CD8-positive, alpha-beta memory T cell (primary cell): ENCODE data around the gene ZBTB18. TPM values are rescaled to one million over a fixed set of nuclear protein-coding genes. Genes with fewer than 3 reads are reported as not detected.
A peak's percentile ranks its signal among the peaks of the same experiment; 100 is the strongest.

Experiments used
- CTCF ChIA-PET: fragments of 350-600 bp; sonication (Branson Sonifier 250); formaldehyde crosslinking; loops from one replicate; lab custom pipeline; 2021; ENCODE audit warnings: antibody characterized with exemption; lab: Charles Lee
- POLR2A ChIA-PET: fragments of 350-600 bp; sonication (Branson Sonifier 250); formaldehyde crosslinking; loops from one replicate; lab custom pipeline; 2021; ENCODE audit warnings: antibody characterized with exemption; lab: Charles Lee
- DNase-seq, 5 donors: peaks; one replicate each; pipeline versions ENCODE4 v3.0.0 to v3.0.0-alpha.2; 2020 to 2022; ENCODE audit warnings: mixed read lengths in 1 of 5
- H3K27ac ChIP-seq: one replicate; pipeline ENCODE4 v1.7.0; 2013; ENCODE audit warnings: low read depth, mild to moderate bottlenecking, low read length, moderate library complexity
- H3K27me3 ChIP-seq: 2 replicates; pipeline ENCODE4 v1.7.0; 2013; ENCODE audit warnings: low read length, mild to moderate bottlenecking; ENCODE audit not compliant: insufficient read depth, poor library complexity, severe bottlenecking
- H3K36me3 ChIP-seq: 2 replicates; pipeline ENCODE4 v1.7.0; 2013; ENCODE audit warnings: mild to moderate bottlenecking, low read length, moderate library complexity; ENCODE audit not compliant: insufficient read depth
- H3K4me1 ChIP-seq: 2 replicates; pipeline ENCODE4 v1.7.0; 2013; ENCODE audit warnings: mild to moderate bottlenecking, low read length, moderate library complexity; ENCODE audit not compliant: insufficient read depth
- H3K4me3 ChIP-seq: 2 replicates; pipeline ENCODE4 v1.7.0; 2013; ENCODE audit warnings: mild to moderate bottlenecking, low read length
- H3K9me3 ChIP-seq: 2 replicates; pipeline ENCODE4 v1.7.0; 2013; ENCODE audit warnings: mild to moderate bottlenecking, low read length
- H3K27ac Mint-ChIP-seq, 8 donors: one replicate each; pipeline ENCODE4 v1.8.0; 2020 to 2021; ENCODE audit warnings: mixed read lengths in 8 of 8, mild to moderate bottlenecking in 6 of 8, inconsistent platforms in 3 of 8, moderate library complexity in 3 of 8
- H3K27me3 Mint-ChIP-seq, 2 donors: one replicate each; pipeline ENCODE4 v1.8.0; 2020 to 2021; ENCODE audit warnings: mixed read lengths in 2 of 2, mild to moderate bottlenecking in 1 of 2, moderate library complexity in 1 of 2
- H3K36me3 Mint-ChIP-seq, 3 donors: one replicate each; pipeline ENCODE4 v1.8.0; 2020 to 2021; ENCODE audit warnings: mixed read lengths in 3 of 3, inconsistent platforms in 1 of 3, mild to moderate bottlenecking in 1 of 3
- H3K4me1 Mint-ChIP-seq, 3 donors: one replicate each; pipeline ENCODE4 v1.8.0; 2020 to 2021; ENCODE audit warnings: mixed read lengths in 3 of 3, inconsistent platforms in 1 of 3, mild to moderate bottlenecking in 1 of 3
- H3K4me3 Mint-ChIP-seq, 7 donors: one replicate each; pipeline ENCODE4 v1.8.0; 2020 to 2021; ENCODE audit warnings: mixed read lengths in 7 of 7, mild to moderate bottlenecking in 6 of 7, moderate library complexity in 4 of 7, inconsistent platforms in 2 of 7
- H3K9me3 Mint-ChIP-seq, 5 donors: one replicate each; pipeline ENCODE4 v1.8.0; 2020 to 2022; ENCODE audit warnings: mixed read lengths in 5 of 5, mild to moderate bottlenecking in 3 of 5, moderate library complexity in 2 of 5, inconsistent platforms in 1 of 5
- polyA plus RNA-seq: library from polyadenylated mRNA; unstranded; fragments of 300-500 nt; fragmentation: Illumina TruSeq; gene quantifications from one replicate; pipeline ENCODE4 v1.2.3, GENCODE V29; 2021
- total RNA-seq, 2 experiments: library from RNA; stranded (reverse); gene quantifications; one replicate each; pipeline ENCODE4 v1.2.3, GENCODE V29; 2021

The ZBTB18 gene
- total and polyA plus RNA-seq, 3 experiments from 2014 or later: 1.5 to 9.9 (median 9.1) TPM

- no peaks in the 10 kb centered on the region for H3K36me3 ChIP-seq
- H3K27me3 ChIP-seq: no peaks in the 10 kb centered on the region
- no peak for DNase-seq
- no peak overlapping the region for H3K4me3 Mint-ChIP-seq
- H3K36me3 Mint-ChIP-seq: peaks cover 0 to 2% (median 0%) of the 10 kb centered on the region in 3 donors
- H3K4me3 ChIP-seq: no peak overlapping the region
- H3K27ac Mint-ChIP-seq: no peak overlapping the region
- H3K4me1 Mint-ChIP-seq: no peaks in the 10 kb centered on the region
- POLR2A ChIA-PET: interaction anchor here (0.9 kb wide), 1 partner anchor 9 kb away, joined by 3 read pairs; no protein-coding TSS in a partner anchor
- H3K4me1 ChIP-seq: no peaks in the 10 kb centered on the region
- CTCF ChIA-PET: interaction anchor here (0.8 to 1.2 kb wide), 2 partner anchors 12 to 17 kb away, joined by 3 read pairs; no protein-coding TSS in a partner anchor
- no peak overlapping the region for H3K27ac ChIP-seq
- H3K27me3 Mint-ChIP-seq: peaks cover 3 to 6% of the 10 kb centered on the region in 2 donors
- no peaks in the 10 kb centered on the region for H3K9me3 Mint-ChIP-seq
- H3K9me3 ChIP-seq: no peaks in the 10 kb centered on the region
Observed at GRCh38 chr1:244065960-244066388, 14.9 kb downstream of the ZBTB18 start.

DNA sequence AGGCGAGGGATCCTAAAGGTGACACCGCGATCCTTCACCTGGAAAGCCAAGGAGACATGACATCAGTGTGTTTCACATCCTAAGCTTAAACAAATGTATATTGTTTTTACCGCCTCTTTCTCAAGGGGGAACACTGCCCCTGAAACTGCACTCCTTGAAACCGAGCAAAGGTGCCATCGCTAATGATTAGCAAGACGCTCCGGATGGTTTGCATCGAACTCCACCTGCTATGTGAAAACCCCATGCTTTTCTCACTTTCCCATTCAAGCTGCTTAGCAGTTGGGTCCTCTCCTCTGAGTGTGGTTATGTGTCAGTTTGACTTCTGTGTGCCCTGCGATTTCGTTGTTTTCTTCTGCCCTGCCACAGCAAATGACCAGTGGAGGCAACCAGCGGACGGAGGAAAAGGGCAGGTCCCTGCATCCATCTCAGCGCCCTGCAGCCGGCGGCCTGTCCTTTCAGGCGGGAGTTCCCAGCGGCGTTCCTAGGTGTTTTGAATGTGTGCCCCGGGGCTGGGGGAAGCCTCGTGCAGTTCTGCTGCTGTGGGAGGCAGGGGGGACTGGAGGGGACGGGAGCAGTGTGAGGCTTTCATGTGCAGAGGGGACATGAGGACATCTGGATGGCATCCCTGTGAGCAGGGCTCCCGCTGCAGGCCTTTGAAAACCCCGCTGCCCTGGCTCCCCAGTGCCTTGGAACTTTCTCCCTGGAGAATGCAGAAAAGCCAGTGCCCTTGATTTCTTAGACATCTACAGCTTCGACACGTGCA lies 16.1 kb downstream of the ZBTB18 start:
- Mint-ChIP-seq H3K9me3 (no peaks in the 10 kb centered on the region), H3K4me1 (no peaks in the 10 kb centered on the region), H3K27ac (no peak overlapping the region), H3K36me3 (peaks cover 0 to 2% (median 0%) of the 10 kb centered on the region in 3 donors), H3K27me3 (peaks cover 3 to 6% of the 10 kb centered on the region in 2 donors), H3K4me3 (no peak overlapping the region)
- Histone ChIP-seq H3K27ac (no peak overlapping the region), H3K4me1 (no peaks in the 10 kb centered on the region), H3K9me3 (no peaks in the 10 kb centered on the region), H3K27me3 (no peaks in the 10 kb centered on the region), H3K36me3 (no peaks in the 10 kb centered on the region), H3K4me3 (no peak overlapping the region)
- ChIA-PET CTCF (no interaction called here), POLR2A (no interaction called here)
- DNase-seq: no peak

DNA sequence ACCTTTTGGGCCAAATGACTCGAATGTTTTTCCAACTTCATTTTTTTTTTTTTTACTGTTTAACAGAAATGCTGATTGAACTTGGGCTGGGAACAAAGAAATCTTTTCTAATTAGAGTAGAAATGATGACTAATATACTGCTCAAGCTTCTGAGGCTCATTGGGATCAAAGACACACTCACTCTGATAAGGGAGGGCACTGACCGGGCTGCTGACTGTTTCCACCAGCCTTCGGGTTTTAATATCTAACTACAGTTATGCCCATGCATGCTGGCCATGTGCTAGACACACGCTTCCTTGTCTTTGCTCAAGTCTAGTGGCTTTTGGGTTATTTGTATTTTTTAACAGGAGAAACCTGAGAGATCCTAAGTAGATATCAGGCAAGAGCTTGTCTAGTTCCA lies 16.8 kb downstream of the ZBTB18 start:
- H3K27ac Mint-ChIP-seq: no peak overlapping the region
- POLR2A ChIA-PET: interaction anchor here (1.0 kb wide), 1 partner anchor 8 kb away, joined by 6 read pairs; no protein-coding TSS in a partner anchor

GRCh38 chr1:244068567-244068966 lies 17.5 kb downstream of the ZBTB18 start:
- Mint-ChIP-seq H3K27ac (no peak overlapping the region), H3K27me3 (peaks cover 3 to 6% of the 10 kb centered on the region in 2 donors), H3K9me3 (no peaks in the 10 kb centered on the region), H3K36me3 (peaks cover 0 to 2% (median 0%) of the 10 kb centered on the region in 3 donors), H3K4me1 (peaks cover under 1 to 4% (median 4%) of the 10 kb centered on the region in 3 donors), H3K4me3 (no peak overlapping the region)
- ChIA-PET POLR2A (interaction anchor here (1.0 kb wide), 1 partner anchor 9 kb away, joined by 6 read pairs; no protein-coding TSS in a partner anchor), CTCF (no interaction called here)
- DNase-seq: no peak
- H3K36me3 ChIP-seq: no peaks in the 10 kb centered on the region
- H3K27ac ChIP-seq: no peak overlapping the region
- H3K27me3 ChIP-seq: no peaks in the 10 kb centered on the region
- H3K4me1 ChIP-seq: peaks cover under 1% of the 10 kb centered on the region
- H3K9me3 ChIP-seq: no peaks in the 10 kb centered on the region
- H3K4me3 ChIP-seq: no peak overlapping the region

More for the DNA sequence above, 16.8 kb downstream of the ZBTB18 start:
- no peak overlapping the region for H3K4me3 ChIP-seq
- H3K4me1 ChIP-seq: no peaks in the 10 kb centered on the region
- peaks cover 0 to 4% (median 3%) of the 10 kb centered on the region in 3 donors for H3K4me1 Mint-ChIP-seq
- no peaks in the 10 kb centered on the region for H3K27me3 ChIP-seq
- CTCF ChIA-PET: no interaction called here
- no peak overlapping the region for H3K4me3 Mint-ChIP-seq
- no peaks in the 10 kb centered on the region for H3K9me3 ChIP-seq
- DNase-seq: no peak
- peaks cover 0 to 2% (median 0%) of the 10 kb centered on the region in 3 donors for H3K36me3 Mint-ChIP-seq
- H3K9me3 Mint-ChIP-seq: no peaks in the 10 kb centered on the region
- H3K27ac ChIP-seq: no peak overlapping the region
- no peaks in the 10 kb centered on the region for H3K36me3 ChIP-seq
- peaks cover 3 to 6% of the 10 kb centered on the region in 2 donors for H3K27me3 Mint-ChIP-seq

DNA sequence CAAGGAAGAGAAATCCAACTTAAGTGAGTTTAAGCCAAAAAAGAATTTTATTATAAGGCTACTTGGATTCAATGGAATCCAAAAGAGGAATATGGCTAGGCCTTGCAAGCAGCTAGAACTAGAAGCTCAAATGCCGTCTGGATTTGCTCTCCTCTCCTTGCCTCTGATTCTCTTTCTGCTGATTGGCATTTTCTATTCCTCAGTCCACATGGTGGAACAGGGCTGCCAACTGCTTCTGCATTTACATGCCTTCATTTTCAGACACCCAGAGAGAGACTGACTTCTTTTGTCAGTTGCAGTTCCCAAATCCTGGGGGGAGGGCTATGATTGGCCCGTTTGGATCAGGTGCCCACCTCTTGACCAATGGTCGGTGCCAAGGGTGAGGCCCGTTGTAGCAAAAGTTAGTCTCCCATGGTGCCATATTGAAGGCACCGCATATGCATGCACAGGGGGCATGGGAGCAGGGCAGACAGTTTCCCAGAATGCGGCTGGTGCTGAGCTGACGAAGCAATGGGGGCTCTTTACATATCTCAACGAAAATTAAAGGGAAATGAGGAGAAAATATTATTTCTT lies 18.3 kb downstream of the ZBTB18 start:
- CTCF ChIA-PET: no interaction called here
- Mint-ChIP-seq H3K9me3 (no peaks in the 10 kb centered on the region), H3K27ac (no peak overlapping the region), H3K36me3 (peaks cover 0 to 2% (median 0%) of the 10 kb centered on the region in 3 donors), H3K4me1 (peaks cover 9 to 13% (median 12%) of the 10 kb centered on the region in 3 donors), H3K27me3 (peaks cover 3 to 6% of the 10 kb centered on the region in 2 donors), H3K4me3 (no peak overlapping the region)
- Histone ChIP-seq H3K27ac (no peak overlapping the region), H3K4me3 (no peak overlapping the region), H3K4me1 (peaks cover 9% of the 10 kb centered on the region), H3K36me3 (no peaks in the 10 kb centered on the region), H3K27me3 (no peaks in the 10 kb centered on the region), H3K9me3 (no peaks in the 10 kb centered on the region)
- POLR2A ChIA-PET: no interaction called here
- no peak for DNase-seq

DNA sequence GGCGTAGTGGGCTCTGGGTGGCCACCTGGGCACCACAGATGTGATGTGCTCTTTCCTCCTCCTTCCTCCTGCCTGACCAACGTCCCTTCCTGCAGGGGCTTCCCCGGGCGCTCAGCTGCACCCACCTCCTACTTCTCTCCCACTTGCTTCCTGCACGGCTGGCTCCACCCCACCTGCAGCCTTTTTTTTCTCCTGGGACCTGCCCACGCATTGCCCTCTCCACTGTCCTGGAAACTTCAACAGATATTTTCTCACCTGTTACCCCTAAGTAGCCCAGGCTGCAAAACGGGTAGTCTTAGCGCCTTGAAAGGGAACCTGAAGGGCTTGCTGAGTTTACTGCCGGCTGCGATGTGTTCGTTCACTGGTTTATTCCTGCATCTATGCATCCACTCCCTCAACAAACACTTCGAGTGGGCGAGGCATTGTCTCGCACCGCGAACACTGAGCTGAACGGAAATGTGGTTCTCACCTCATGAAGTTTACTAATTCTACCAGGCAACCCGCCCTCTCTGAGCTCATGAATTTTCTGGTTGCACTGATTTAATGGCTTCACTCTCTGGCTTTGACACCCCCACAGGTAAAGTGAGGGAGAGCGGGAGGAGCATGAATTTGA lies 23.6 kb downstream of the ZBTB18 start:
- Histone ChIP-seq H3K4me3 (peak overlapping the region; percentile 63), H3K27me3 (no peaks in the 10 kb centered on the region), H3K4me1 (peaks cover 42% of the 10 kb centered on the region), H3K9me3 (no peaks in the 10 kb centered on the region), H3K36me3 (no peaks in the 10 kb centered on the region), H3K27ac (peak overlapping the region; percentile 32)
- Mint-ChIP-seq H3K36me3 (peaks cover 0 to 2% (median 0%) of the 10 kb centered on the region in 3 donors), H3K4me3 (peak overlapping the region; percentile 54 to 90 (median 83)), H3K9me3 (no peaks in the 10 kb centered on the region), H3K4me1 (peaks cover 26 to 31% (median 26%) of the 10 kb centered on the region in 3 donors), H3K27ac (peak overlapping the region; percentile 75 to 95 (median 93)), H3K27me3 (peaks cover 0 to 10% of the 10 kb centered on the region in 2 donors)
- POLR2A ChIA-PET: interaction anchor here (0.5 to 2.0 kb wide), 6 partner anchors 9 to 820 kb away, joined by 3 to 54 read pairs (median 4); partner anchors contain the start of gene ZBTB18
- peak; percentile 38 to 87 (median 81) for DNase-seq
- CTCF ChIA-PET: interaction anchor here (0.9 to 2.8 kb wide), 9 partner anchors 10 to 225 kb away, joined by 3 to 22 read pairs (median 4); no protein-coding TSS in a partner anchor

DNA sequence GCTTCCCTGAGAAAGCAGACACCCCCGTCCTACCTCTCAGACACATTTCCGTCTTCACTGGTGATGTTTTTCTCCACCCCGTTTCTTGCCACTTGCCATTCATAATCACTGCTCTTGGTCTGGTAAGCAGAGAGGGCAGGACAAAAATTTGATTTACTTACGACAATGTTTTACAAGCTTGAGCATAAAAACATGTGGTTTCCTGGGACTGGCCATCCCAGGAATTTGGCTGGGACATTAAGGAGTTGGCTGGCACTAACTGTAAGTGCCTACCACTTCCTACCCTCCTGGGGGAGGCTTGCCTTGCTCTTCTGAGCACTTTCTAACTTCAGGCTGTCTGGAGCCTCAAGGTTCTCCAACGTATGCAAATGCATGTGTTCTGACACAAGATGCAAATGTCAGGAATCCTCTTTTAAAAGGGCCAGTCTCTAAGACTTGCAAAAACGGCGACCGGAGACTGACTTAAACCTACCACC lies 24.2 kb downstream of the ZBTB18 start:
- H3K27ac Mint-ChIP-seq: peak overlapping the region; percentile 75 to 95 (median 93)
- Histone ChIP-seq H3K4me3 (peak overlapping the region; percentile 63), H3K9me3 (no peaks in the 10 kb centered on the region), H3K27ac (peak overlapping the region; percentile 32), H3K4me1 (peaks cover 42% of the 10 kb centered on the region), H3K27me3 (no peaks in the 10 kb centered on the region), H3K36me3 (no peaks in the 10 kb centered on the region)
- H3K4me3 Mint-ChIP-seq: peak overlapping the region; percentile 54 to 90 (median 83)
- H3K27me3 Mint-ChIP-seq: peaks cover under 1 to 10% of the 10 kb centered on the region in 2 donors
- peaks cover 26 to 31% (median 26%) of the 10 kb centered on the region in 3 donors for H3K4me1 Mint-ChIP-seq
- no peak for DNase-seq
- CTCF ChIA-PET: interaction anchor here (0.9 to 2.8 kb wide), 8 partner anchors 9 to 224 kb away, joined by 3 to 22 read pairs (median 4); no protein-coding TSS in a partner anchor
- no peaks in the 10 kb centered on the region for H3K9me3 Mint-ChIP-seq
- POLR2A ChIA-PET: interaction anchor here (0.5 to 2.0 kb wide), 5 partner anchors 20 to 821 kb away, joined by 3 to 54 read pairs (median 4); partner anchors contain the start of gene ZBTB18
- no peaks in the 10 kb centered on the region for H3K36me3 Mint-ChIP-seq
